Mucosa of gallbladder (tissue), 1 donor: ENCODE measurements around the gene PBX2. TPM values are rescaled to one million over a fixed set of nuclear protein-coding genes. Genes with fewer than 3 reads are reported as not detected.
"Not testable (repeated sequence)": the region's sequence is repeated elsewhere in the genome, so short reads cannot be mapped to it uniquely, and the experiment has no call there.

Experiments
- DNase-seq: peaks from one replicate; pipeline ENCODE4 v3.0.0-alpha.2; 2020; ENCODE audit warnings: low spot score
- total RNA-seq: library from RNA; stranded (reverse); gene quantifications from one replicate; pipeline ENCODE4 v1.2.1, GENCODE V29; 2021
- donor health status: DM: no; HTN: no; CAD: no.

Gene PBX2
- total RNA-seq, 1 donor from 2014 or later: 95.0 TPM

DNA sequence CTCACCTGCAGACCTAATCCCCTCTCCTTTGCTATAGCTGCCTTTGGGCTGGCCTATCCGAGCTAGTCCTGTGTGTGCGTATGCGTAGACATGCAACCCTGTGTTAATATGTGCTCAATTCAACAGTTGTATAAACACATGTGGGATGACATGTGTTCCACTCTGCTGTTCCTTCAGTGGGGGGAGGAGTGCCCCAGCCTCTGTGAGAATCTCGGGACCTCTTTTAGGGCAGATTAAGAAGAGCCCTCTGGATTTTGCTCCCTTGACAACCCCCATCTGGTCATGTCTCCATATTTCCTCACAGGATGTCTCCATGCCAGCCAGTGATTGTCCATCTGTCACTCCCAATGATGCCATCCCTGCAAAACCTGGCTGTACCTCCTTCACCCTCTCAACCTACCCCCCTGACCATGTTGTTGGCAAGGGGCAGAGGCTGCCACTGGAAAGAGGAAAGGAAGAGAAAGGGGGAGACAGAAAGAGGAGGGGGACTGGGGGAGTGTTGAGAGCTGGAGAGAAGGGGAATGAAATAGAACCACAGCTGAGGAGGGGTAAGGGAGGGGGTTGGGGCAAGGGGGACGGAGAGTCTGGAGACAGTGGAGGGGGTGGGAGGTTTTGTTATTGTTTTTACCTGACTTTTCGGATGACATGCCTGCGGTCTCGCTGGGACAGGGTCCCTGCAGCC lies 38.7 kb downstream of the PBX2 start:
- DNase-seq: no peak

DNA sequence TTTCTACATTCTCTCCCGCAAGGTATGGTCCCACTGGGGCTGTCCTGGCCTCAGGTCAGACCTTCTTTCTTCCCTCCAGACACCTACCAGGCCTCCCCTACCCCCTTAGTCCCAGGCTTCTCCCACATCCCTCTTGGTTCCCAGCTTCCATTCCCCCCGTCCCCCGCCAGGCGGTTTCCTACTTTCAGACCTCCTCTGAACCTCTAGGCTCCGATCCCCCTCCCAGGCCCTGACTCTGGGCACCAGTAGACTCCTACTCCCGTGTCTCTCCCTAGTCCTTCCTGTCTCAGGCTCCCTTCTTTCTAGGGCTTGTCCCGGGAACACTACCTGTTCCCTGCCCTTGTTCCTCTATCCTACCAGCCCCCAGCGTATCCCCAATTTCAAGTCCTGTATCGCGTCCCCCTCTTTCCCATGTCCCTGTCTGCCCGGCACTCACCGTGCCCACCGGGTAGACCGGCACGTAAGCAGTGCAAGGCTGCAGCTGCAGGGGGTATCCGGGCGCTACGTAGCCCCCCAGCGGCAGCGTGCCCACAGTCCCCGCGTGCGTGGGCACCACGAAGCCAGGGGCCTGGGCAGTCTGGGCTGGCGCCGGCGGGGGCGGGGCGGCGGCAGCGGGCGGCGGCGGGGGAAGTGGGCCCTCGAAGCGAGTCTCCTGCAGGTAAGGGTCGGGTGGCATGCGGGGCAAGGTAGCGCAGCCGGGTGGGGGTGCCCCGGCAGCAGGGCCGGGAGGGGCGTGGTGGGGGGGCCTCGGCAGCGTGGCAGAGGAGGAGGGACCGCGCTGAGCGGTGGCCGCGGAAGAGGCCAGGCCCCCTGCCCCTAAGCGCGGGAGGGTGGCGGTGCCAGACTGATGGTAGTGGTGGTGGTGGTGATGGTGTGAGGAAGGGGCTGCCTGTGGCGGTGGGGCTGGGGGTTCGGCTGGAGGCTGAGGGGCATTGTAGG lies 39.8 kb downstream of the PBX2 start:
- DNase-seq: no peak

- DNase-seq: no peak
These were observed 40.8 kb downstream of the PBX2 start for GRCh38 chr6:32149092-32149755.

GRCh38 chr6:32148289-32149091 lies 41.5 kb downstream of the PBX2 start:
- DNase-seq: peak; percentile 77

- no peak for DNase-seq
These were observed 42.4 kb downstream of the PBX2 start for GRCh38 chr6:32147401-32148132.

DNA sequence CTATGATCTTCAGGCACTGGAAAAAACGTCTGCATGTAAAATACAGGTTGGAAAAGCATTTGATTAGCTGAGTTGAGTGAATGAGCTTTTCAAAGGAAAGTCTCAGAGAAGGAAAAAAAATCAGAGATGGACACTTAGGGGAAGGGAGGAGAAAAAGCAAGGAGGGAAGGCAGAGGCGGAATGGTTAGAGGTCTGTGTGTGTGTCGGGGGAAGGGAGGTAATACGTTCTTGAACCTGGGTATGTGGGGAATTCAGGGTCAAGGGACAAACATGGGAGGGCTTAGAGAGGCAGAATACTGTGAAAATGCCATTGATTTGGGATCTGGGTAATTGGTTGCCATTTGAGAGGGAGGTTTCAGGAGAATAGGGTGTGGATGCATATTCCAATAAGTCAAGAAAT lies 43.3 kb downstream of the PBX2 start:
- DNase-seq: no peak

DNA sequence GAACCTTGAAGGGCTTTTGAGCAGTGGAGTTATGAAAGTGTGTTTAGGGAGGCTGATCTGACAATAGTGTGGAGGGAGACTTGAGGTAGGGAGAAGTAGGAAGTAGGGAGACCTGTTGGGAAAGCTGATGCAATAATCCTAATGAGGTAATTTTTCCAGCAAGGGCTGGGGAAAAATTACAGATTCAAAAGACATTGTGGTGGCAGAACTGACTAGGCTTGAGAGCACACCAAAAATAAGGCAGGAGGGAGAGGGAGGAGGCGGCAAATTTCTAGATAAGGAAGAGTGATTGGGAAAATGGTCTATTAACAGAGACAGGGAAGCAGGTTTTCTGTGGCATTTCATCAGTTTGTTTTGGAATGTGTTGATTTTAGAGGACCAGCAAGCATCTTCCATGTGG lies 43.7 kb downstream of the PBX2 start:
- DNase-seq: no peak

- DNase-seq: not testable (repeated sequence)
These were observed 45.8 kb downstream of the PBX2 start for GRCh38 chr6:32144238-32144637.

- no peak for DNase-seq
These were observed 49.5 kb downstream of the PBX2 start for GRCh38 chr6:32140420-32141046.

DNA sequence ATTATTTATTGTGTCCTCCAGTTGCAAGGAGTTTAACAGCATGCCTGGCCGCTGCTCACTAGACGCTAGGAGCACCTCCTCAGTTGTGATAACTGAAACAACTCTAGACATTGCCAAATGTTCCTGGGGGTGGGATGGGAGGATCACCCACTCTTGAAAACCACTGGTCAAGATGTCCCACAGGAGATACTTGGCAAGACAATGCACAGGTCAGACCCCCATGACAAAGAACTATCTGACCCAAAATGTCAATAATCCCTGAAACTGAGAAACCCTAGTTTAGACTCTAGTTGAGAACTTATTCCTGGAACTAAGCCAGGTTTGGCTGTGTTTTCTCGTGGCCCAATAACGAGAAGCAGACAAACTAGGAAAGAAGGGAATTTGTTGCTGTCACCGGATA lies 50.4 kb downstream of the PBX2 start:
- DNase-seq: no peak

GRCh38 chr6:32137454-32137853 lies 52.5 kb downstream of the PBX2 start:
- no peak for DNase-seq

Other genes starting within 250 kb of the PBX2 start
- gene CFB, start 244.1 kb downstream of the PBX2 start, total RNA-seq: 476 TPM
- gene NELFE, start 231.2 kb downstream of the PBX2 start, total RNA-seq: 52.1 TPM
- 81.3 TPM for gene SKIC2, start 231.0 kb downstream of the PBX2 start, total RNA-seq
- 27.6 TPM for gene DXO, start 218.1 kb downstream of the PBX2 start, total RNA-seq
- gene C4A, start 208.1 kb downstream of the PBX2 start, total RNA-seq: 179 TPM
- 155 TPM for gene C4B, start 175.4 kb downstream of the PBX2 start, total RNA-seq
- 1.3 TPM for gene CYP21A2, start 151.8 kb downstream of the PBX2 start, total RNA-seq
- 30.1 TPM for gene TNXB, start 80.9 kb downstream of the PBX2 start, total RNA-seq
- 119 TPM for gene ATF6B, start 62.0 kb downstream of the PBX2 start, total RNA-seq
- gene FKBPL, start 59.9 kb downstream of the PBX2 start, total RNA-seq: 5.0 TPM
- 3.7 TPM for gene PRRT1, start 38.3 kb downstream of the PBX2 start, total RNA-seq
- 17.4 TPM for gene PPT2, start 36.1 kb downstream of the PBX2 start, total RNA-seq
- 13.6 TPM for gene EGFL8, start 25.6 kb downstream of the PBX2 start, total RNA-seq
- 88.4 TPM for gene AGPAT1, start 14.1 kb downstream of the PBX2 start, total RNA-seq
- 93.1 TPM for gene RNF5, start 11.8 kb downstream of the PBX2 start, total RNA-seq
- gene AGER, start 5.9 kb downstream of the PBX2 start, total RNA-seq: 11.8 TPM
- 19.6 TPM for gene GPSM3, start 2.4 kb upstream of the PBX2 start, total RNA-seq
- gene NOTCH4, start 33.9 kb upstream of the PBX2 start, total RNA-seq: 14.9 TPM
- not detected for gene TSBP1, start 181.7 kb upstream of the PBX2 start, total RNA-seq
- gene BTNL2, start 217.0 kb upstream of the PBX2 start, total RNA-seq: not detected
- gene HLA-DRA, start 249.7 kb upstream of the PBX2 start, total RNA-seq: 375 TPM